H1 (cell line): ENCODE data around the gene POP7. TPM values are rescaled to one million over a fixed set of nuclear protein-coding genes. Genes with fewer than 3 reads are reported as not detected.

Experiments used
- polyA plus RNA-seq, 7 experiments: library from polyadenylated mRNA; depleted of rRNA in 3 of 7; stranded (reverse) in 5 of 7; unstranded in 2 of 7; fragments of >200 nt in 5 of 7; fragments of 200-250 nt in 2 of 7; gene quantifications; 1 replicate in 5 of 7; 2 replicates in 1 of 7; 4 replicates in 1 of 7; pipeline versions ENCODE4 v1.2.1 to v1.2.3, GENCODE V29; 2011 to 2013; ENCODE audit warnings: missing spikeins in 2 of 7, mixed read lengths in 2 of 7
- total RNA-seq: library from RNA; stranded (reverse); fragmentation: NEBNext Ultra II Directional; extraction: Animal tissue kit (Norgen Biotek cat#: 25700); gene quantifications from 2 replicates; pipeline ENCODE4 v1.2.1, GENCODE V29; 2021
- TF ChIP-seq, protein P1 (sequence below): IDR thresholded peaks from 2 replicates; pipeline ENCODE4 v1.6.1; 2012; ENCODE audit warnings: low read length, inconsistent platforms

The POP7 gene
- total and polyA plus RNA-seq, 2 of the 8 experiments (the other 6 are each of a cell fraction or from before 2014, with no cell fraction given) = 92.5 to 135 TPM

DNA sequence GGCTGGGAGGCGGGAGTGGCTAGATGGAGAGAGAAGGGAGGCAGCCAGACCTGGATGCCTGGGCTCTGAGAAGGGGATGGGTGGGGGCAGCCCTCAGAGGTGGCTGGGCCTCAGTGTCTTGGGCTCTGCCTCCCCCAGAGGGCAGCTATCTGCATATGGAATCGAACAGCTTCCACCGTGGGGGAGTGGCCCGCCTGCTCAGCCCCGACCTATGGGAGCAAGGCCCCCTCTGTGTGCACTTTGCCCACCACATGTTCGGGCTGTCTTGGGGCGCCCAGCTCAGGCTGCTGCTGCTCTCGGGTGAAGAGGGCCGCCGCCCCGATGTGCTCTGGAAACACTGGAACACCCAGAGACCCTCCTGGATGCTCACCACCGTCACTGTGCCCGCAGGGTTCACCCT lies 30.8 kb downstream of the POP7 start (continued):
- TF ChIP-seq, protein P1, sequence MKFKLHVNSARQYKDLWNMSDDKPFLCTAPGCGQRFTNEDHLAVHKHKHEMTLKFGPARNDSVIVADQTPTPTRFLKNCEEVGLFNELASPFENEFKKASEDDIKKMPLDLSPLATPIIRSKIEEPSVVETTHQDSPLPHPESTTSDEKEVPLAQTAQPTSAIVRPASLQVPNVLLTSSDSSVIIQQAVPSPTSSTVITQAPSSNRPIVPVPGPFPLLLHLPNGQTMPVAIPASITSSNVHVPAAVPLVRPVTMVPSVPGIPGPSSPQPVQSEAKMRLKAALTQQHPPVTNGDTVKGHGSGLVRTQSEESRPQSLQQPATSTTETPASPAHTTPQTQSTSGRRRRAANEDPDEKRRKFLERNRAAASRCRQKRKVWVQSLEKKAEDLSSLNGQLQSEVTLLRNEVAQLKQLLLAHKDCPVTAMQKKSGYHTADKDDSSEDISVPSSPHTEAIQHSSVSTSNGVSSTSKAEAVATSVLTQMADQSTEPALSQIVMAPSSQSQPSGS = no peak
- TF ChIP-seq, all 59 proteins: peak for 0
